HG03571 (cell line): Measurements from ENCODE around the gene RPUSD3.

ENCODE experiments used
- ATAC-seq: cut with Tn5 transposase; IDR thresholded peaks from one replicate; pipeline ENCODE4 v1.9.1; 2021; ENCODE audit not compliant: unreplicated experiment

Gene RPUSD3

GRCh38 chr3:9806688-9807589, 36.9 kb downstream of the RPUSD3 start:
- no peak for ATAC-seq

- no peak for ATAC-seq
Measured at GRCh38 chr3:9806137-9806536, 37.7 kb downstream of the RPUSD3 start.

GRCh38 chr3:9804996-9805395, 38.8 kb downstream of the RPUSD3 start:
- no peak for ATAC-seq

- no peak for ATAC-seq
Measured at GRCh38 chr3:9803494-9803893, 40.3 kb downstream of the RPUSD3 start.

GRCh38 chr3:9800529-9800928, 43.3 kb downstream of the RPUSD3 start:
- no peak for ATAC-seq

- ATAC-seq: no peak
Measured at GRCh38 chr3:9797196-9797945, 46.4 kb downstream of the RPUSD3 start.

- no peak for ATAC-seq
Measured at GRCh38 chr3:9795207-9795606, 48.6 kb downstream of the RPUSD3 start.

- ATAC-seq: no peak
Measured at GRCh38 chr3:9794400-9794799, 49.4 kb downstream of the RPUSD3 start.

GRCh38 chr3:9793161-9793781, 50.5 kb downstream of the RPUSD3 start:
- ATAC-seq: peak; percentile 1

GRCh38 chr3:9792405-9793160, 51.2 kb downstream of the RPUSD3 start, which contains the start of the genes ARPC4 and TADA3:
Gene ARPC4 (plus strand): TSS chr3:9793082. CDS start chr3:9793122, 40 bp downstream.
Gene TADA3 (minus strand): TSS chr3:9792473. CDS start chr3:9791466, 1,007 bp downstream.
- peak; percentile 84 for ATAC-seq

- ATAC-seq: no peak
Measured at GRCh38 chr3:9791790-9792404, 51.9 kb downstream of the RPUSD3 start.

- ATAC-seq: no peak
Measured at GRCh38 chr3:9791127-9791526, 52.7 kb downstream of the RPUSD3 start.
